Measurements from ENCODE around the gene PICALM. TPM values are rescaled to one million over a fixed set of nuclear protein-coding genes. Genes with fewer than 3 reads are reported as not detected.

The PICALM gene
- total and polyA plus RNA-seq, 10 of the 15 experiments (the other 5 are each of a cell fraction or from before 2014, with no cell fraction given): 4.3 to 150 (median 41.8) TPM

DNA sequence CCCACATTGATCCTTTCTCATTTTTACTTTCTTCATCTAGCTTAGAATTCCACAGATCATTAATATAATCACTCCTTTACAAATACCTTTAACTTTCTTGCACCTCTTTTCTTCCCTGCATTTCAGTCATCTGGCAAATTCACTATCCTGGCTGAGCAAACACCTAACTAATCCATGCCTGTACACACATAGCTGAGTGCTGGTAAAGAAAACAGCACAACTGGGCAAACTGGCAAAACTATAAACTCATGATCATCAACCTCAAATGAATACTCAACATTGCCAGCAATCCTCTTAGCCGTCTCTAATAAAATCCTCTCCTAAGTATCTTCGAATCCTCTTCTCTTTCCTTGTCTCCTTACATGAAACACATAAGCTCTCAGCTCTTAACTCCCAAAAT lies 52.4 kb downstream of the PICALM start (continued):
- TF ChIP-seq MTA3 (IDR thresholded peaks at IDR 0.05; ENCODE audit: borderline replicate concordance, low read length) (no peak), MYC (IDR thresholded peaks at IDR 0.05; ENCODE audit: insufficient read depth, insufficient read length, insufficient replicate concordance, low read length, severe bottlenecking) (no peak), NRF1 (conservative IDR thresholded peaks at IDR 0.05; ENCODE audit: low read depth, low read length) (no peak), ZNF217 (IDR thresholded peaks at IDR 0.05) (no peak), ZNF207 (IDR thresholded peaks at IDR 0.05; ENCODE audit: borderline replicate concordance) (no peak), CBX5 (IDR thresholded peaks at IDR 0.05; ENCODE audit: low read depth) (no peak), PAX8 (IDR thresholded peaks at IDR 0.05) (no peak), IRF4 (IDR thresholded peaks at IDR 0.05; ENCODE audit: low read depth, low read length) (no peak), BCL11A (IDR thresholded peaks at IDR 0.05; ENCODE audit: low read depth, low read length) (no peak), FOS (IDR thresholded peaks at IDR 0.05; ENCODE audit: borderline replicate concordance, extremely low read depth, insufficient read length) (no peak), KDM1A (IDR thresholded peaks at IDR 0.05; ENCODE audit: borderline replicate concordance) (no peak), GABPA (IDR thresholded peaks at IDR 0.05; ENCODE audit: low read depth) (no peak)

DNA sequence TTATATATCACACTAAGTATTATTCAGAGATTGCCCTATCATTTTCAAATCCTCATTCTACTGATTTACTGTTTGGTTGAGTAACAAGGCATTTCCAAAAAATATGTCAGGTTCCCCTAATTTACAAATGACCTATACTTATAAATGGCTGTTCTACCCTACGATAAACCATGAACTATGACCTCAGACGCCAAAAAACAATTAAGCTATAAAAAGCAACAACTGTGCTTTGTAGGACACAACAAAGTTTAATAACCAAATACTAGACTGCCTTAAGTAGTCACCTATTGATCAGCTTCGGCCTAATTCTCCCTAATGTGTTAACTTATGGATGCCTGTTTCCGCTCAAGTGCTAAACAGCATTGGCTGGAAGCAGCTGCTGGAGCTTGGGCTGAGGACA lies 53.2 kb downstream of the PICALM start:
- H3K4me2 ChIP-seq (ENCODE audit: control insufficient read depth, insufficient read depth): no peak overlapping the region
- POLR2A ChIA-PET: interaction anchor here (0.5 to 1.7 kb wide), 4 partner anchors 16 to 242 kb away, joined by 3 to 10 read pairs (median 4); no protein-coding TSS in a partner anchor
- no peak overlapping the region for H2AFZ ChIP-seq (ENCODE audit: control insufficient read depth, low read depth, low read length)
- no peaks in the 10 kb centered on the region for H4K20me1 ChIP-seq (ENCODE audit: control insufficient read depth, insufficient read depth)
- intact Hi-C loops (cut with micrococcal nuclease; ENCODE audit: unreplicated experiment): no loop called here
- BruUV-seq (replicated peaks): TSS peak; percentile 11
- SMC1A ChIA-PET (ENCODE audit: uncharacterized antibody, unreplicated experiment): interaction anchor here (0.8 to 2.3 kb wide), 11 partner anchors 10 to 276 kb away, joined by 3 to 10 read pairs (median 4); no protein-coding TSS in a partner anchor
- H3K27me3 ChIP-seq (replicated peaks in 1 of 2; ENCODE audit: control insufficient read depth in 2 of 2, insufficient read depth in 2 of 2, low read length in 1 of 2): no peaks in the 10 kb centered on the region
- 63% methylated on average over 4 of the region's 4 CpGs for WGBS (ENCODE audit: insufficient coverage, insufficient replicate concordance, low lambda C conversion rate, missing lambda C conversion rate)
- H3K27ac ChIP-seq (ENCODE audit: control insufficient read depth, insufficient read depth): peak overlapping the region; percentile 5; the same call in 1 of the 2 replicates
- FAIRE-seq (no peak), DNase-seq (ENCODE audit: low read depth, low spot score) (no peak), ATAC-seq (no peak)
- no peak overlapping the region for H3K9ac ChIP-seq (ENCODE audit: control insufficient read depth, insufficient read depth, low read length)
- H3K79me2 ChIP-seq (ENCODE audit: control insufficient read depth, insufficient read depth, low read length): peaks cover 4% of the 10 kb centered on the region; the same call in 1 of the 2 replicates
- no peak overlapping the region for H3K4me3 ChIP-seq
- RAD21 ChIA-PET (ENCODE audit: unreplicated experiment): interaction anchor here (1.0 to 1.3 kb wide), 3 partner anchors 9 to 202 kb away, joined by 3 read pairs; no protein-coding TSS in a partner anchor
- peaks cover 3% of the 10 kb centered on the region; the same call in 1 of the 2 replicates for H3K4me1 ChIP-seq (ENCODE audit: control insufficient read depth, insufficient read depth, low read length)
- H3K36me3 ChIP-seq (ENCODE audit: control insufficient read depth in 2 of 2, insufficient read depth in 2 of 2, low read length in 1 of 2): peaks cover 0 to 11% of the 10 kb centered on the region in 2 experiments; a peak in 1 of 4 replicates
- no peaks in the 10 kb centered on the region for H3K9me3 ChIP-seq (replicated peaks; ENCODE audit: control insufficient read depth, insufficient read depth, low read length)
- CTCF ChIA-PET: interaction anchor here (0.6 to 2.6 kb wide), 8 partner anchors 16 to 276 kb away, joined by 3 to 10 read pairs (median 5); no protein-coding TSS in a partner anchor
- in situ Hi-C loops (cut with MboI): no loop called here
- TF ChIP-seq CBX5 (IDR thresholded peaks at IDR 0.05; ENCODE audit: low read depth) (no peak), NFYB (IDR thresholded peaks at IDR 0.05; ENCODE audit: insufficient read depth, low read depth, low read length) (no peak), NR2C1 (IDR thresholded peaks at IDR 0.05) (no peak), TAF1 (IDR thresholded peaks at IDR 0.05; ENCODE audit: borderline replicate concordance, low read depth, low read length) (no peak), TARDBP (IDR thresholded peaks at IDR 0.05; ENCODE audit: borderline replicate concordance) (no peak), CBX3 (IDR thresholded peaks at IDR 0.05; ENCODE audit: borderline replicate concordance, low read depth) (no peak), MXI1 (IDR thresholded peaks at IDR 0.05; ENCODE audit: low read depth, low read length) (no peak), TCF12 (IDR thresholded peaks at IDR 0.05; ENCODE audit: low read depth, low read length) (no peak), YY1 (IDR thresholded peaks at IDR 0.05; ENCODE audit: low read depth, low read length) (no peak), SMC3 (IDR thresholded peaks at IDR 0.05; ENCODE audit: borderline replicate concordance, low read length) (no peak)
- TF ChIP-seq, protein P1, sequence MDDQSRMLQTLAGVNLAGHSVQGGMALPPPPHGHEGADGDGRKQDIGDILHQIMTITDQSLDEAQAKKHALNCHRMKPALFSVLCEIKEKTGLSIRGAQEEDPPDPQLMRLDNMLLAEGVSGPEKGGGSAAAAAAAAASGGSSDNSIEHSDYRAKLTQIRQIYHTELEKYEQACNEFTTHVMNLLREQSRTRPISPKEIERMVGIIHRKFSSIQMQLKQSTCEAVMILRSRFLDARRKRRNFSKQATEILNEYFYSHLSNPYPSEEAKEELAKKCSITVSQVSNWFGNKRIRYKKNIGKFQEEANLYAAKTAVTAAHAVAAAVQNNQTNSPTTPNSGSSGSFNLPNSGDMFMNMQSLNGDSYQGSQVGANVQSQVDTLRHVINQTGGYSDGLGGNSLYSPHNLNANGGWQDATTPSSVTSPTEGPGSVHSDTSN (IDR thresholded peaks at IDR 0.05; ENCODE audit: insufficient replicate concordance, low read depth, low read length): no peak

All from GM12878 (cell line).